Muscle of leg (tissue), 11 donors: ENCODE results near the gene TCF7. TPM values are rescaled to one million over a fixed set of nuclear protein-coding genes. Genes with fewer than 3 reads are reported as not detected.

ENCODE experiments used
- DNase-seq: peaks from one replicate; pipeline ENCODE4 v3.0.0; 2013
- H3K27ac ChIP-seq: one replicate; pipeline ENCODE4 v1.5.1; 2013; ENCODE audit warnings: mild to moderate bottlenecking, low read length, control low read depth
- H3K27me3 ChIP-seq: one replicate; pipeline ENCODE4 v1.6.1; 2013; ENCODE audit warnings: low read length; ENCODE audit not compliant: control insufficient read depth, insufficient read depth
- H3K36me3 ChIP-seq: one replicate; pipeline ENCODE4 v1.6.1; 2013; ENCODE audit warnings: low read length; ENCODE audit not compliant: control insufficient read depth, insufficient read depth
- H3K4me1 ChIP-seq: one replicate; pipeline ENCODE4 v1.6.1; 2013; ENCODE audit warnings: low read length; ENCODE audit not compliant: control insufficient read depth, insufficient read depth
- H3K4me3 ChIP-seq: one replicate; pipeline ENCODE4 v1.5.1; 2013; ENCODE audit warnings: low read length, control low read depth
- H3K9me3 ChIP-seq: replicated peaks from 2 replicates; pipeline ENCODE4 v1.6.1; 2013; ENCODE audit warnings: low read depth, low read length; ENCODE audit not compliant: control insufficient read depth
- WGBS: methylation state at CpG from one replicate; pipeline ENCODE4 v1.1.5; 2013; ENCODE audit warnings: missing lambda C conversion rate; ENCODE audit not compliant: insufficient coverage; 5-methylcytosine and 5-hydroxymethylcytosine counted together
- polyA plus RNA-seq, 8 donors: library from polyadenylated mRNA; unstranded; fragments of 120-200 nt; gene quantifications; one replicate each; pipeline versions ENCODE4 v1.2.1 to v1.2.3, GENCODE V29; 2013; ENCODE audit warnings: inconsistent platforms in 1 of 8, low replicate concordance in 1 of 8; ENCODE audit not compliant: insufficient read length in 8 of 8, insufficient read depth in 1 of 8
- total RNA-seq: library from RNA; stranded (reverse); fragments of 120-200 nt; gene quantifications from one replicate; pipeline ENCODE4 v1.2.4, GENCODE V29; 2013

Gene TCF7
- total and polyA plus RNA-seq, 9 donors = 0.84 to 4.7 (median 2.0) TPM

DNA sequence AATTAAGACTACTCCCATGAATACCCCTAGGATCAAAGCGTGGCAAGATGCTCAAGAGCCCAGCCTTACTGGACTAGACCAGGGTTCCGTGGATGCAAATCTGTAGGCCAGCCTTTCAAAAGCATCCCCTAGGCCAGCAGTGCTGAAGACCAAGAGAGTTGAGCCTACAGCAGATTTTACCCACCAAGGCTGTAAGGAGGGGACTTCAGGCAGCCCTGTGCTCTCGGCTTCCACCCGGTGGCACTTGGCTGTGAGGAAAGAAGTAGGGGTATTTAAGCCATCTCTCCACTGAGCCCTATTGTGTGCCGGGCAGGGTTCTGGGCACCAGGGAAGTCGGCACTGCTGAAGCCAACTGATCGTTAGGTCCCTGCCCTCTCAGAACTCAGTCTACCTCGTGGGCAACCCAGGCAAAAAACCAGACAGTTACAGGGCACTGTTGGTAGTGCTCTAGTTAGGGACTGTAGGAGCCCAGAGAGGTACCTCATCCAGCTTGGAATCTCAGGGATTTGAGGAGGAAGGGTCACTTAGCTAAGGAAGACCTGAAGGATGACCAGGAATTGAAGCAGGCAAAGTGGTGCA is 25.5 kb downstream of the TCF7 start:
- Histone ChIP-seq H3K4me1 (peaks cover 7% of the 10 kb centered on the region), H3K9me3 (no peaks in the 10 kb centered on the region), H3K27ac (no peak overlapping the region), H3K4me3 (no peak overlapping the region), H3K36me3 (peaks cover 68% of the 10 kb centered on the region), H3K27me3 (no peaks in the 10 kb centered on the region)
- 91% methylated on average over 6 of the region's 8 CpGs for WGBS
- no peak for DNase-seq

DNA sequence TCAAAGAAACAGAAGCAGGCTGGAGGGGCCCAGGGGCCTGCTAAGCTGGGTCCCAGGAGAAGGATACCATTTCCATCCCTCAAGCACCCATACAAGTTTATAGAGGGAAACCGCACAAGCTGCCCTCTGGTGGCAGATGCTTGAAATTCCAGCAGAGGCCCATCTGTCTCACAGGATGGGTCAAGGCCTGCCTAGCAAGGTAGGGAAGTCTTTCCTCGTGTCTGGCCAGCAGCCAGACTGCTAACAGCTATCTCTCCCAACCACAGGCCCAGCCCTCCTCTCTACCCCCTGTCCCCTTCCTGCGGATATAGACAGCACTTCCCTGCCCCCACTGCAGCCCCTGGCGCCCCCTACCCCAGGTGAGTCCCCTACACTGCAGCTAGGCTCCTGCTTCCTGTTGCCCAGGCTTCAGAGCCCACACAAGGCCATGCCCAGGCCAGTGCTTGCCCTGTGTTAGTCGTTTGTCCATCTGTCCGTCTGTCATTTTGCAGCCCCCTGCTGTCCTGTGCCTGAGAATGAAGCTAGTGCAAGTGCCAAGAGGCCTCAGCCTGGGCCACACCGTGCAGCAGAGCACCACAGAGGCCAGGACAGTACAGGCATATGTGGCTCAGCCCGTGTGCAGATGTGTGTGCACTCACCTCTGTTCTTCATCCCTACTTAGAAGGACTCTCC is 26.2 kb downstream of the TCF7 start:
- Histone ChIP-seq H3K27ac (no peak overlapping the region), H3K36me3 (peaks cover 71% of the 10 kb centered on the region), H3K9me3 (no peaks in the 10 kb centered on the region), H3K27me3 (no peaks in the 10 kb centered on the region), H3K4me3 (no peak overlapping the region), H3K4me1 (peaks cover 7% of the 10 kb centered on the region)
- WGBS = 38% methylated on average over 7 of the region's 8 CpGs
- DNase-seq = peak; percentile 68

DNA sequence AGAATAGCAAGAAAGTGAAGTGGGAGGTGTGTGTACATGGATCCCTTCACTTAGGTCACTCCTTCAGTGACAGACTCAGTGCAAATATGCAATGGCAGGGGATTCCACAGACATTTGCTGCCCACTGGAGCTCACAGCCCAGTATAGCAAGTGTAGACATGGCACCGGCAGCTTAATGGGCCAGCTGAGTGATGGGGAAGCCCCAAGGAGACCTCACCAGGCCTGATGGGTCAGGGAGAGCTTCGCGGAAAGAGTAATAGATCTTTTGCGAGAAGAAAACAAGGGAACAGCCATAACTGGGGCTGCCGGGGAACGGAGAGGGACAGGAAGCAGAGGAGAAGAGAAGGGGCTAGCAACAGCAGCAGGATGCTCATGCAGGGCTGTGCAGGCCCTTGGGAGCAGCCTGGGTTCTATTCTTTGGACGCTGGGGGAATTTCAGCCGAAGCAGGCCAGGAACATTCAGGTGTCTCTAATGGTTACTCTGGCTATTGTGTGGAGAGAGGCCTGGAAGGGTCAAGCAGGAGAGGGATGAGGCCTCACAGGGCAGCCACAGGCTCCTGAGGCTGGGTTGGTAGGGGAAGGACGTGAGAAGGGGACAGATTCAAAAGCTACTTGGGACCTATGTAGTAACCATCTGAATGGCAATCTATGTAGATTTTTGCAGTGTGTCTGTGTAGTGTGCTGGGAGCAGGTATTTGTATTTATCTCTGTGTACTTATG is 27.0 kb downstream of the TCF7 start:
- DNase-seq = no peak
- Histone ChIP-seq H3K27ac (no peak overlapping the region), H3K4me1 (peaks cover 7% of the 10 kb centered on the region), H3K9me3 (no peaks in the 10 kb centered on the region), H3K4me3 (no peak overlapping the region), H3K27me3 (no peaks in the 10 kb centered on the region), H3K36me3 (peaks cover 72% of the 10 kb centered on the region)
- 74% methylated on average over 9 of the region's 9 CpGs for WGBS

DNA sequence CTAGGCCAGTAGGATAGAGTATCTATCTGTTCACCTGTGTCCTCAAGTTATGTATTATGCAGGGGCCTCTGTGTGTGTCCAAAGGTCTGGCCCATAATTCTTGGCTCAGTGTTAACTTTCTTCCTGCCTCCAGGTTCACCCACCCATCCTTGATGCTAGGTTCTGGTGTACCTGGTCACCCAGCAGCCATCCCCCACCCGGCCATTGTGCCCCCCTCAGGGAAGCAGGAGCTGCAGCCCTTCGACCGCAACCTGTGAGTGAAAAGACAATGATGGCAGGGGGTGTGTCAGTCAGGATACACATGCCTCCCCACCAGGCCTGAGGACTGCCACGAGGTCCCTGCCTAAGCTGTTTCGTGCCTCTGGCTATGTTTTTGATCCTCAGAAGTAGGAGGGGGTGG is 27.6 kb downstream of the TCF7 start:
- H3K36me3 ChIP-seq = peaks cover 68% of the 10 kb centered on the region
- H3K4me3 ChIP-seq = no peak overlapping the region
- H3K27ac ChIP-seq = no peak overlapping the region
- no peak for DNase-seq
- peaks cover 7% of the 10 kb centered on the region for H3K4me1 ChIP-seq
- WGBS = 58% methylated on average over 2 of the region's 5 CpGs
- H3K27me3 ChIP-seq = no peaks in the 10 kb centered on the region
- no peaks in the 10 kb centered on the region for H3K9me3 ChIP-seq

GRCh38 chr5:134142806-134143205 is 28.3 kb downstream of the TCF7 start:
- no peak overlapping the region for H3K27ac ChIP-seq
- DNase-seq = no peak
- H3K9me3 ChIP-seq = no peaks in the 10 kb centered on the region
- peaks cover 62% of the 10 kb centered on the region for H3K36me3 ChIP-seq
- H3K4me1 ChIP-seq = peaks cover 7% of the 10 kb centered on the region
- 91% methylated on average over 10 of the region's 12 CpGs for WGBS
- H3K27me3 ChIP-seq = no peaks in the 10 kb centered on the region
- no peak overlapping the region for H3K4me3 ChIP-seq

DNA sequence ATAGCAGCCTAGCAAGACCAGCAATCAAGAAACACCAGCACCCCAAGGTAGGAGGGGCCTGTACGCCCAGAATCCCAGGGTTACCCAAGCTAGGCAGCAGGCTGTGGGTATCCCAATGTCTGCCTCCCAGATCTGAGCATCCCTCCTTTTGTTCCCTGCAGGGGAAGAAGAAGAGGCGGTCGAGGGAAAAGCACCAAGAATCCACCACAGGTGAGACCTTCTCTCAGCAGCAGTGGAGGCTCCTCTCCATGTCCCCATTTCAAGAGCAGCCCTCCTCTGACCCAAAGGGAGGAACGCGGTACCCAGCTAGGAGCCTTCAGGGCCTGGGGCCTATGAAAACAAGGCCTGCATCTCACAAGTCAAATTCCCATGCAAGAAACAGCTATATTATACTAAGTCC is 28.9 kb downstream of the TCF7 start:
- no peak overlapping the region for H3K4me3 ChIP-seq
- H3K36me3 ChIP-seq = peaks cover 63% of the 10 kb centered on the region
- H3K9me3 ChIP-seq = no peaks in the 10 kb centered on the region
- no peak for DNase-seq
- WGBS = no CpG with 5 or more reads among the region's 5 CpGs
- H3K27me3 ChIP-seq = no peaks in the 10 kb centered on the region
- H3K27ac ChIP-seq = no peak overlapping the region
- H3K4me1 ChIP-seq = peaks cover 7% of the 10 kb centered on the region

GRCh38 chr5:134143944-134144941 is 29.8 kb downstream of the TCF7 start:
- H3K27me3 ChIP-seq = no peaks in the 10 kb centered on the region
- H3K9me3 ChIP-seq = no peaks in the 10 kb centered on the region
- DNase-seq = no peak
- no peak overlapping the region for H3K27ac ChIP-seq
- H3K4me3 ChIP-seq = no peak overlapping the region
- H3K36me3 ChIP-seq = peaks cover 67% of the 10 kb centered on the region
- peaks cover 7% of the 10 kb centered on the region for H3K4me1 ChIP-seq
- 93% methylated on average over 8 of the region's 10 CpGs for WGBS

GRCh38 chr5:134145041-134145757 is 30.7 kb downstream of the TCF7 start:
- Histone ChIP-seq H3K36me3 (peaks cover 69% of the 10 kb centered on the region), H3K27ac (no peak overlapping the region)
- no CpG with 5 or more reads among the region's 1 CpG for WGBS

DNA sequence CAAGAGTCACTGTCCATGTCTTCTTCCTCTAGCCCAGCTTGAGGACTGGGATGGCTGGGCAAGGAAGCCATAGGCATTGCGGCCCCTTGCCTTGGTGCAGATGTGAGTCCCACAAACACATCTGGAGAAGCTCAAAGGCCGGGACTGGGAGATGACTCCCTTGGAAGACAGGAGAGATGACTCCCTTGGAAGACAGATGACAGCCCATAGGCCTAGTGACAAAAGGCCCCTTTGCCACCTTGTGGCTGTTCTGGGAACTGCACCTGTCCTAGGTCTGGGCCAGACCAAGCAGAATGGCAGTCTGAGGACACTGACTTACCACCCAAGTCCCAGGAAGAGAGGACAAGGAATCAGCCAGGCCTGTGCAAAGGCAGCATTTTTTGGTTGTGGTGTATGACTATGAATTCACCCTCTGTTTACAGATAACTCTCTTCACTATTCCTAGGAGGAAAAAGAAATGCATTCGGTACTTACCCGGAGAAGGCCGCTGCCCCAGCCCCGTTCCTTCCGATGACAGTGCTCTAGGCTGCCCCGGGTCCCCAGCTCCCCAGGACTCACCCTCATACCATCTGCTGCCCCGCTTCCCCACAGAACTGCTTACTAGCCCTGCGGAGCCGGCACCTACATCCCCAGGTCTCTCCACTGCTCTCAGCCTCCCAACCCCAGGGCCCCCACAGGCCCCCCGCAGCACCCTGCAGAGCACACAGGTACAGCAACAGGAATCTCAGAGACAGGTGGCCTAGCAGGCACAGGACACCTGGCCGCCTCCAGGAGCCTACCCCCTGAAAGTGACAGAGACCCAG is 31.5 kb downstream of the TCF7 start:
- Histone ChIP-seq H3K27ac (no peak overlapping the region), H3K27me3 (no peaks in the 10 kb centered on the region), H3K9me3 (no peaks in the 10 kb centered on the region), H3K4me3 (no peak overlapping the region), H3K36me3 (peaks cover 71% of the 10 kb centered on the region), H3K4me1 (peaks cover 2% of the 10 kb centered on the region)
- WGBS = 81% methylated on average over 10 of the region's 13 CpGs
- DNase-seq = peak; percentile 68

More at GRCh38 chr5:134145041-134145757, 30.7 kb downstream of the TCF7 start:
- Histone ChIP-seq H3K27me3 (no peaks in the 10 kb centered on the region), H3K4me3 (no peak overlapping the region), H3K4me1 (peaks cover 7% of the 10 kb centered on the region), H3K9me3 (no peaks in the 10 kb centered on the region)
- no peak for DNase-seq
